A673 (cell line): ENCODE data around the gene SLC19A1. TPM values are rescaled to one million over a fixed set of nuclear protein-coding genes. Genes with fewer than 3 reads are reported as not detected.

Source experiments
- BruUV-seq: library from RNA; stranded (reverse); fragments of 400-500 nt; replicated peaks from 2 replicates; lab custom pipeline; 2021; lab: Mats Ljungman, UMichigan
- CTCF ChIA-PET: fragments of 300-600 bp; sonication (Branson Sonifier 250); formaldehyde crosslinking; loops from one replicate; lab custom pipeline; 2022; ENCODE audit warnings: antibody characterized with exemption; lab: Charles Lee
- POLR2A ChIA-PET: fragments of 300-600 bp; sonication (Branson Sonifier 250); formaldehyde crosslinking; loops from one replicate; lab custom pipeline; 2022; ENCODE audit warnings: antibody characterized with exemption; ENCODE audit not compliant: low non-redundant PET; lab: Charles Lee
- DNase-seq: peaks from one replicate; pipeline ENCODE4 v3.0.0-alpha.2; 2015; ENCODE audit warnings: low spot score
- H3K27ac ChIP-seq: fragments of 200-600 bp; sonication (generic); 2 replicates; pipeline ENCODE4 v1.5.1; 2016; ENCODE audit warnings: mixed run types, low read depth, mild to moderate bottlenecking, mixed read lengths, antibody characterized with exemption, low read length; ENCODE audit not compliant: poor library complexity, severe bottlenecking
- H3K27me3 ChIP-seq: fragments of 200-600 bp; sonication (generic); replicated peaks from 2 replicates; pipeline ENCODE4 v1.6.1; 2017; ENCODE audit warnings: mixed run types, low read depth, mild to moderate bottlenecking, mixed read lengths, antibody characterized with exemption, low read length; ENCODE audit not compliant: insufficient read depth, poor library complexity
- H3K36me3 ChIP-seq: fragments of 200-600 bp; sonication (generic); 2 replicates; pipeline ENCODE4 v1.6.1; 2016; ENCODE audit warnings: mixed run types, mild to moderate bottlenecking, mixed read lengths, antibody characterized with exemption, low read length; ENCODE audit not compliant: insufficient read depth, poor library complexity, severe bottlenecking
- H3K4me1 ChIP-seq: fragments of 200-600 bp; sonication (generic); 2 replicates; pipeline ENCODE4 v1.6.1; 2017; ENCODE audit warnings: mixed run types, mild to moderate bottlenecking, mixed read lengths, antibody characterized with exemption, low read length; ENCODE audit not compliant: insufficient read depth, poor library complexity, severe bottlenecking
- H3K4me3 ChIP-seq: fragments of 200-600 bp; sonication (generic); 2 replicates; pipeline ENCODE4 v1.5.1; 2016; ENCODE audit warnings: low read depth, mixed run types, mild to moderate bottlenecking, mixed read lengths, low read length; ENCODE audit not compliant: poor library complexity, severe bottlenecking
- H3K9me3 ChIP-seq: fragments of 200-600 bp; sonication (generic); 2 replicates; pipeline ENCODE4 v1.6.1; 2016; ENCODE audit warnings: mixed run types, low read depth, mild to moderate bottlenecking, mixed read lengths, antibody characterized with exemption, low read length; ENCODE audit not compliant: poor library complexity, severe bottlenecking
- CTCF ChIP-seq: fragments of 300-800, 200-600 bp; sonication (generic); conservative IDR thresholded peaks from 2 replicates; pipeline ENCODE4 v1.5.1; 2017; ENCODE audit warnings: low read depth, mild to moderate bottlenecking, antibody characterized with exemption, low read length, moderate library complexity, mixed read lengths
- EZH2 ChIP-seq: fragments of 200-600 bp; sonication (generic); IDR thresholded peaks from 2 replicates; pipeline ENCODE4 v1.6.1; 2017; ENCODE audit warnings: borderline replicate concordance, low read depth, mild to moderate bottlenecking, mixed read lengths, antibody characterized with exemption, low read length; ENCODE audit not compliant: poor library complexity, severe bottlenecking
- intact Hi-C: fragments of 100-400 bp; cut with micrococcal nuclease; formaldehyde crosslinking; loops from one replicate; pipeline ENCODE4 v1.10.0; 2022; ENCODE audit not compliant: unreplicated experiment
- total RNA-seq: library from RNA; stranded (reverse); gene quantifications from 2 replicates; pipeline ENCODE4 v1.2.3, GENCODE V29; 2021

SLC19A1 gene
- total RNA-seq, 1 experiment from 2014 or later: 72.1 TPM

DNA sequence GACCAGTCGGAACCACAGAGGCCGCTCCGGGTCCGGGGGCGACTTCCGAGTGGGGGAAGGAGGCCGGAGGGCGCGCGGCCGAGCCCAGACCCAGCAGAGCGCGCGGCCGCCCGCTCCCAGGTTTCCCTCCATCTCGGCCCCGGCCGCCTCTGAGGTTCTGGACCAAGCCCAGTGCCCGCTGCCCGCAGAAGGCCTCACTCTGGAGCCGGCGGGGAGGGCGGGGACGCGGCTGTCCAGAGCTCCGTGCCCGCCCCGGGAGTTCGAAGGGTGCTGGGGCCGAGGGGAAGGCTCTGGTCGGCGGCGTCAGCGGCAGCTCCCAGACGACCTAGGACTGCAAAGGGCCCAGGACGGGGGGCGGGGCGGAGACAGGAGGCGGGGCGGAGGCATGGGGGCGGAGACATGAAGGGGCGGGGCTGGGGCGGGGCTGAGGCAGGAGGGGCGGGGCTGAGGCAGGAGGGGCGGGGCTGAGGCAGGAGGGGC lies 48.0 kb upstream of the SLC19A1 start:
- Histone ChIP-seq H3K4me3 (peak overlapping the region; percentile 52), H3K36me3 (no peaks in the 10 kb centered on the region), H3K9me3 (peaks cover 9% of the 10 kb centered on the region), H3K27me3 (no peaks in the 10 kb centered on the region), H3K27ac (no peak overlapping the region), H3K4me1 (no peaks in the 10 kb centered on the region)
- ChIA-PET CTCF (interaction anchor here (0.9 kb wide), 1 partner anchor 450 kb away, joined by 5 read pairs; no protein-coding TSS in a partner anchor), POLR2A (no interaction called here)
- intact Hi-C loops: no loop called here
- no peak for DNase-seq
- TF ChIP-seq CTCF (no peak), EZH2 (no peak)
- BruUV-seq: no TSS peak

GRCh38 chr21:45589686-45590245 lies 47.5 kb upstream of the SLC19A1 start:
- ChIA-PET POLR2A (no interaction called here), CTCF (interaction anchor here (0.9 kb wide), 1 partner anchor 449 kb away, joined by 5 read pairs; no protein-coding TSS in a partner anchor)
- TF ChIP-seq EZH2 (no peak), CTCF (no peak)
- Histone ChIP-seq H3K4me1 (no peaks in the 10 kb centered on the region), H3K27ac (no peak overlapping the region), H3K9me3 (peaks cover 9% of the 10 kb centered on the region), H3K4me3 (no peak overlapping the region), H3K27me3 (no peaks in the 10 kb centered on the region), H3K36me3 (no peaks in the 10 kb centered on the region)
- no peak for DNase-seq
- intact Hi-C loops: no loop called here
- no TSS peak for BruUV-seq

DNA sequence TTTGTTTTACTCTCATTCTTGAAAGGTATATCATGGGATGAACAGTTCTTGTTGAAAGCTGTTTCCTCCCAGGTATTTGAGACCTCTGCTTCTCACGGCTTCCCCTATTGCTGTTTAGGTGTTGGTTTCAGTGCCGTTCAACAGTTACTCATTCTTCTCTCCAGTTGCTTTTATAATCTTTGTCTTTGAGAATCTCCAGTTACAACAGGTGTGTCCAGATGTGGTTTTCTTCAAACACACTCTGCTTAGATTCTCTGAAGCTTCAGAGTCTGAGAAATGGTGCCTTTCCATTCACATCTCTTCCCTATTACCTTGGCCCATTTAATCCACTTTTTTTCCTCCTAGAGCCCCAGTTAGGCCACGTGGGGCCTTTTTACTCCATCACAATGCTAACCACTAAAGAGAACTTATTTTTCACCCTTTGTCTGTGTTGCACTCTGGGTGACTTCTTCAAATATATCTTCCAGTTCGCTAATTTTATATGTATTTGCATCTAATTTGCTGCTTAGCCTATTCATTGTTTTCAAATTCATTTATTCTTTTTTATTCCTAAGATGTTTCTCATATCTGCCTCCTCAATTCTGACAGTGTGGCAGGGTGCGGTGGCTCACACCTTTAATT lies 46.7 kb upstream of the SLC19A1 start:
- H3K4me1 ChIP-seq: no peaks in the 10 kb centered on the region
- no peak overlapping the region for H3K4me3 ChIP-seq
- no peak for DNase-seq
- H3K36me3 ChIP-seq: no peaks in the 10 kb centered on the region
- intact Hi-C loops: no loop called here
- no peak overlapping the region for H3K27ac ChIP-seq
- TF ChIP-seq CTCF (no peak), EZH2 (no peak)
- CTCF ChIA-PET: no interaction called here
- no peaks in the 10 kb centered on the region for H3K27me3 ChIP-seq
- POLR2A ChIA-PET: interaction anchor here (0.7 kb wide), 1 partner anchor 41 kb away, joined by 3 read pairs; no protein-coding TSS in a partner anchor
- peaks cover 9% of the 10 kb centered on the region for H3K9me3 ChIP-seq
- no TSS peak for BruUV-seq
